NCI-H187 (cell line): ENCODE measurements around the gene NUCB1.
"Not testable (repeated sequence)": the region's sequence is repeated elsewhere in the genome, so short reads cannot be mapped to it uniquely, and the experiment has no call there.

Experiments used
- DNase-seq, 2 experiments: peaks; one replicate each; lab custom pipeline; 2025; lab: John Stamatoyannopoulos, UW

Gene NUCB1

DNA sequence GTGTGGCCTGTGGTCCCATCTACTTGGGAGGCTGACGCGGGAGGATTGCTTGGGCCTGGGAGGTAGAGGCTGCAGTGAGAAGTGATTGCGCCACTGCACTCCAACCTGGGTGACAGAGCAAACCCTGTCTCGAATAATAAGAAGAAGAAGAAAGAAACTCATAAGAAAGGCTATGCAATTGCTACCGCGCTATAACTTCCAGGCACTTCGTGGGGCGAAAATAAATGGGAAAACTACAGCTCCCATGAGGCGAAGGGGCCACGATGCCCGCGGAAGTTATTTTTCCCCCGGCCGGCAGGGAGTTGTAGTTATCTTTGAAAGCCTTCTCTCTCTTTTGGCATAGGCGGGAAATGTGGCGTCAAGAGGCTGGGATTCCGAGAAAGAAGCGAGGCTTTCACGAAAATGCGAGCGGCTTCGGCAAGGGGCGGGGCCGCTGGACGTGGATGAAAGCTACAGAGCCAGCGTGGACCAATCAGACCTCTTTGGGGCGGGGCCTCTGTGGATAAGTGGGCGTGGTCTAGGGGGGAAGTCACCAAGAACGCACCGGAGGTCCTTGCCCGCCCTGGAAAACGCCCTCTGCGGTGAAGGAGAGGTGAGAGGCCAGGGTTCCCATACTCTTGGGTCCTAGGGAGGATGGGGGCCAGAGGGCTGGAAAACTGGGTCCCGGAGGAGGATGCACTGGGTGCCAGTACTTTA lies at the start of gene NUCB1:
TSS of gene NUCB1 (plus strand) at position 532 of the 696 bp plus-strand sequence. CDS start 485 bp downstream, outside the sequence.
- DNase-seq, result peak; percentile 98 to 99

DNA sequence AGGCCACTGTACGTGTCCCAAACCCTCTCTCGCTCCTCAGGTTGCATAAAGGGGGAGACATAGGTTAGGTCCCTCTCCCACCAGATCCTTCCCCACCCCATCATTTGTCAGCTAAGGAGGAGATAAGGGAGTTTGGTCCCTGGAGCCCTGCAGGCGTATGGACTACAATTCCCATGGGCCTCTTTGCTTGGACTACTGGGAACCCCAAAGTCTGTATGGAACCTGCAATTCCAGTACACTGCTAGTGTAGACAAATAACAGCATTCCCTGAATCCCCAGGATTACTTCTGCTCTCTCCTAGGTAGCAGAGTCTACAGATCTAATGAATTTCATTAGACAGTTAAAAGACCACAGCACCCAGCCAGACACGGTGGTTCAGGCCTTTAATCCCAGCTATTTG lies 47.8 kb upstream of the NUCB1 start:
- no peak for DNase-seq

DNA sequence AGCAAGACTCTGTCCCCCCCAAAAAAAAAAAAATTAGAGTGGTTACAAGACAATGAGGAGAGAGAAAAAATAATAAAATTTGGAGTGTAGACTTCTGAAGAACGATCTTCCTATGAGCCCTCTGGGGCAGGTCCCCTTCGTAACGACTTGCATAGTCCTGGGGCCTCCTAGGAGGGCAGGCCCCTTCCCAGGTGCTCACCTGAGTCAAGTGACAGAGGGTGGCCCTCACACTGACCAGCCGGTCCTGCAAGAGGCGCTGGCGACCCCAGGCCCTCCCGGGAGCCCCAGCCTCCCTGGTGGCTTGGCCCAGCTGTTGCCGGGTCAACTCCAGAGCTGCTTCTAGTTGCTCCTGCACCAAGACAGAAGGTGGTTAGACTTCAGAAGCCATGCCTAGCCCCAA lies 46.6 kb upstream of the NUCB1 start:
- no peak for DNase-seq

- no peak for DNase-seq
Observed at GRCh38 chr19:48854103-48854502, 46.0 kb upstream of the NUCB1 start.

- DNase-seq, result no peak
Observed at GRCh38 chr19:48856921-48857320, 43.2 kb upstream of the NUCB1 start.

GRCh38 chr19:48858984-48859710 lies 41.0 kb upstream of the NUCB1 start:
- DNase-seq, result no peak

GRCh38 chr19:48859711-48860572 lies 40.2 kb upstream of the NUCB1 start:
- no peak for DNase-seq

GRCh38 chr19:48861313-48861712 lies 38.8 kb upstream of the NUCB1 start:
- no peak for DNase-seq

- no peak for DNase-seq
Observed at GRCh38 chr19:48862827-48863226, 37.3 kb upstream of the NUCB1 start.

DNA sequence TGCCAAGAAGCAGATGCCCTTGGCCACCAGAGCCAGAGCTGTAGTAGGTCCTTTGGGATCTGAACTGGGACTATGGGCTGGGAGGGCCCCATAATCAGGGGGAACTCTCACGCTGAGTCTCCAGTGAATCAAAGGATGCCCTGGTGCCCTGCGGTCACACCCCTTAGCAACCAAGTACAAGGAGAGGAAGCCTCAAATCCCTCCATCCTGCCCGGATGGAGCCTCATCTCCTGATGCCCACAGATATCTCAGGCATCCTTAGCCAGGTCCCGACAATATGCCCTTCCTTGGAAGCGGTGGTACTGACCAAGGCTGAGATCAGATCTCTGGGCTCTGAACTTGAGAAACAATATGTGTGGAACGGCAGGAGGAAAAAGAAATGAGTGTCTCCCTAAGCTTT lies 33.4 kb upstream of the NUCB1 start:
- no peak for DNase-seq

GRCh38 chr19:48867123-48867745 lies 32.9 kb upstream of the NUCB1 start:
- DNase-seq, result no peak

DNA sequence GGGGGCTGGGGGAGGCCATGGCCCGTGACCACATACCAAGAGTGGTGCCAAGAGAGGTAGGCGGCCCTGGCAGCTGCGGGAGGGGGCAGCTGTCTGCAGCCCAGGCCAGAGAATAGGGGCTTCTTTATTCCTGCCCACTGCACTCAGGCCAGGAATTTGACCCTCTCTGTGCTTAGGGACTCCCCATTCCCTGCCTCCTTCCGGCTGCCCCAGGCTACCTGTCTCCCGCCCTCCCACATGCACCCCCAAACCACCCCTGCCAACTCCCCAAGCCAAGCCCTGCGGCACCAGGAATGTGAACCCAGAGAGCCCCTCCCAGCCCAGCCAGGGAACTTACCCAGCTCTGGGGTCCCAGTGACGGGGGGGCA lies 32.4 kb upstream of the NUCB1 start:
- no peak for DNase-seq

- no peak for DNase-seq
Observed at GRCh38 chr19:48868114-48868886, 31.8 kb upstream of the NUCB1 start, which contains the start of gene PLEKHA4. Gene PLEKHA4, minus strand, starts transcription at chr19:48868617. Its CDS starts 997 bp downstream, at chr19:48867620.

- no peak for DNase-seq
Observed at GRCh38 chr19:48870048-48870447, 30.1 kb upstream of the NUCB1 start.

DNA sequence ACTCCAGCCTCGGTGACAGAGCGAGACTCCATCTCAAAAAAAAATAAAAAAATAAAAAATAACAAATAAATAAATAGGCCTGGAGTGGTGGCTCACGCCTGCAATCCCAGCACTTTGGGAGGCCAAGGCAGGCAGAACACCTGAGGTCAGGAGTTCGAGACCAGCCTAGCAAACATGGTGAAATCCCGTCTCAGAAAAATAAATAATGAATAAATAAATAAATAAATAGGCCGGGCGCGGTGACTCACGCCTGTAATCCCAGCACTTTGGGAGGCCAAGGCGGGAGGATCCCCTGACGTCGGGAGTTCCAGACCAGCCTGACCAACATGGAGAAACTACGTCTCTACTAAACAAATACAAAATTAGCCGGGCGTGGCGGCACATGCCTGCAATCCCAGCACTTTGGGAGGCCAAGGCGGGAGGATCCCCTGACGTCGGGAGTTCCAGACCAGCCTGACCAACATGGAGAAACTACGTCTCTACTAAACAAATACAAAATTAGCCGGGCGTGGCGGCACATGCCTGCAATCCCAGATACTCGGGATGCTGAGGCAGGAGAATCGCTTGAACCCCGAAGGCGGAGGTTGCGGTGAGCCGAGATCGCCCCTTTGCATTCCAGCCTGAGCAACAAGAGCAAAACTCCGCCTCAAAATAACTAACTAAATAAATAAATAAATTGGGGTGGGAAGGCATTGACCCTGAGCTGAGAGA lies 28.5 kb upstream of the NUCB1 start:
- not testable (repeated sequence) for DNase-seq

- DNase-seq, result peak; percentile 97 to 99
Observed at GRCh38 chr19:48872182-48872883, 27.8 kb upstream of the NUCB1 start, which contains the start of gene PPP1R15A. Gene PPP1R15A, plus strand, starts transcription at chr19:48872421. Its CDS starts 813 bp downstream, at chr19:48873234.

GRCh38 chr19:48872884-48873475 lies 27.1 kb upstream of the NUCB1 start:
- peak in 1 of 2 experiments; percentile 25 for DNase-seq

GRCh38 chr19:48873476-48874302 lies 26.4 kb upstream of the NUCB1 start:
- DNase-seq, result no peak
